Stimulated activated CD8-positive, alpha-beta memory T cell treated with anti-CD3 and anti-CD28 coated beads, Interleukin-4, amount 100 ng/mL, for 1 hour (primary cell): ENCODE results near the gene EBF4.
A peak's percentile ranks its signal among the peaks of the same experiment; 100 is the strongest.

ENCODE experiments used
- DNase-seq, 2 donors: peaks; one replicate each; pipeline ENCODE4 v3.0.0-alpha.2; 2020; ENCODE audit warnings: low read depth in 2 of 2, low spot score in 1 of 2

Gene EBF4

GRCh38 chr20:2741881-2742280 is 49.3 kb downstream of the EBF4 start:
- DNase-seq = no peak

DNA sequence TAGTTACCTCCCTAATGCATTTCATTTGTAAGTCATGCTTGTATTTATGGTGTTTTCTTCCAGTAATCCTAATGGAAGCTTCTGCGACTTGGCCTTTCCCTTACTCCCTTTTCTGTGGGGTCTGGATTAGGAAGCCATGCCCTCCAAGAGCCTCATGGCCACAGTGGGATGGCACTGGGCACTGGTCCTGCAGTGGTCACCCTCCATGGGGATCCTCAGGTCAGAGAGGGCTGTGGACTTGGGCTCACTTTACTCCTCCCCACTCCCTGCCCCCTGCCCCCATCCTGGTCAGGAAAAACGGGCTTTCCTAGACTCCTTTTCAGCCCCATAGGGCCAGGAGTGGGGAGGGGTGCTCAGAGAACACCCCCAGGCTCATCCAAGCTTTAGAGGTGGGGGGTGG is 49.9 kb downstream of the EBF4 start:
- DNase-seq = no peak

DNA sequence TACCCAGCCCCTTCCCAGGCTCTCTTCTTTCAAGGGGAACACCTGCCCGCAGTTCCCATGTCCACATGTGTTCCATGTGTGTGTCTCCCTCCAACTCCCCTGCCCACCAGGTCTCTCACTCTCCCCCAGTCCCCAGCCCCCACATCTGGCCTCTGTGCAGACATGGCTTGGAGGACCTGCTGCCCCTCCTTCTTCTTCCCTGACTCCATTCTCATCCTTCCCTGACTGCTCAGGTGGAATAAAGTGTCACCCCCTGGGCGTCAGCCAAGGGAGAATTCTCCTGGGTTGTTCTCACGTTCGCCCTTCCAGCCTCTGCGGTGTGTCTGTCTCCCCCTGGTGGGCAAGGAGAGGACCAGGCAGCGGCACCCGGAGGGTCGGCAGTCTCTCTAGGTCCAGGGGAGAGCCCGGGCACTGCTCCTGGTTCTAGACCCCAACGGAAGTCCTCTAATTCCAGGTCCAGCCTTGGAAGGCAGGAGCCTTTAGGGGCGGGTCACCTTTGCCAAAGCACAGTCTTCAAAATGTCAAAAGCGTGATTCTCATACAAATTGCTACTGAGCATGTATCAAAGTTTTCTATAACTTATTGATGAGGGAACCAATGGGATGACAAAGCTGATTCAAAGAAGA is 50.5 kb downstream of the EBF4 start:
- DNase-seq = peak in 1 of 2 donors; percentile 55

DNA sequence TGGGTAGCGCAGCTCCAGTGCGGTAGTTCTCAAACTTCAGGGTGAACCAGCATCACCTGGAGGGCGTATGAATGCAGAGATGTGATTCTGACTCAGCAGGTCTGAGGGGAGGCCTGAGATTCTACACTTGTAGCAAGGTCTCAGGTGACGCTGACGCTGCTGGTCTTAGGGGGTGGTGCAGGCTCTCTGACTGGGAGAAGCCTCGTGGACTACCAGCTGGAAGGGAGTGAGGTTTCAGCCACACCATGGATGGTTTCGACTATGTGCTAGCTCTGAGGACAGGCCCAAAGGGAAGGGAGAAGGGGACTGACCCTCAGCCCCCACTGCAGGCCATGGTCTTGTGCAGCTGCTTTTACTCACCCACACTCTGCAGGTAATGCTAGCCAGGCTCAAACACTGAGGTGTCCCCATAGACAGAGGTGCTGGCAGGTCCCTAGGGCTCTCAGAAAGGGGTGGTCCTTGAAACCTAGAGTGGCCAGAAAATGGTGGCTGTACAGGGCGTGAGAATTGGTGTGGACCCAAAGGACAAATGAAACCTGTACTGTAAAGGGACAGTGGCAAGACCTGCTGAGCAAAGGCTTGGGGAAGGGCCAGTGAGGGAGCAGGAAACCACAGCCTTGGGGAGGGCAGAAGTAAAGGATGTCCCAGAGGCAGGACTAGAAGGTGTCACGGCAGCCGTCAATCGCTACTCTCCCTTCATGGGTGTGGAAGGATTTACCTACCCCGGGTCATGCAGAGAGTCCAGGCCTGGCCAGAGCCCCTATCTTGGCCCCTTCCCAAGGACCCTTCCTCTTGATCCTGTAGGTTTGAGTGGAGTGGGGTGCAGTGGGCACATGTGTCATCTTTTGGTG is 52.7 kb downstream of the EBF4 start:
- no peak for DNase-seq

GRCh38 chr20:2745936-2746635 is 53.5 kb downstream of the EBF4 start:
- DNase-seq = no peak

DNA sequence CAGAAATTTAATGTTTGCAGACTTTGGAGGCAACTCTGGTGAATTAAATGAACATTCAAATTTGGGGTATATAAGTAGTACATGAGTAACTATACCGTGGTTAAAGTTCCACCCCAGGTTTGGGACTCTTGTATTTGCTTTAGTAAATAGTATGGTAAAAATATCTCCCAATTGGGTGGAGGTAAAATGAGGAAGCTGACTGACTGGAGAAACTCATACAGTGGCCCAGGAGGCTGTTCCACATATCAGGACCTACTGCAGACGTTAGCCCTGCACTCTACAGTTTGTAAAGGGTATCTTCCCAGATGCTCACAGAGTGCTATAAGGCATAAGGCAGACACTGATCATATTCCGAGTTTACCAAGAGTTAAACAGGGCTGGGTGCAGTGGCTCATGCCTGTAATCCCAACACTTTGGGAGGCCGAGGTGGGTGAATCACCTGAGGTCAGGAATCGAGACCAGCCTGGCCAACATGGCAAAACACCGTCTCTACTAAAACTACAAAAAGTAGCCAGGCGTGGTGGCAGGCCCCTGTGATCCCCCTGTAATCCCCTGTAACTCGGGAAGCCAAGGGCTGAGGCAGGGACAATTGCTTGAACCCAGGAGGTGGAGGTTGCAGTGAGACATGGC is 54.2 kb downstream of the EBF4 start:
- no peak for DNase-seq

DNA sequence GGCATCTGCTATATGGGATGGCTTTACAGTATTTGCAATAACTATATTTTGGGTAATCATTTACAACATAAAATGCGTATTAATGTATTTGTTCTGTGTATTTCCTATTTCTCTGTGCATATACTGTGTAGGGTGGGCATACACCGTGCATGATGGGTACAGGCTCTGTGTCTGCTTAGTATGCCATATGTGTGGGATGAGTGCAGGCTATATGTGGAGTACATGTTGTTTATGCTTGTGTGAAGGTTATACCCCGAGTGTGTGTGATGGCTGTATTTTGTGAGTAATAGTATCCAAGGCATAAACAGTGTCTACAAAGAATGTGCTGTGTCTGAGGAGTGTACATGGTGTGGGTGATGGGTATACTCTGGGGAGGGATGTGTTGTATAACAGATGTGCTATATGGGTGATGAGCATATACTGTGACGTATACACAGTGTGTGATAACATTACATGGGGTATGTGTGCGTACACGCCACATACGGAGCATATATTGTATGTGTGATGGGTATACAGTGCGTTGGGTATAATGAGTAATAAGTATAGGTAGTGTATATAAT is 55.2 kb downstream of the EBF4 start:
- no peak for DNase-seq

- DNase-seq = no peak
Measured at GRCh38 chr20:2748551-2749342, 56.2 kb downstream of the EBF4 start.

GRCh38 chr20:2749343-2749950 is 56.9 kb downstream of the EBF4 start:
- DNase-seq = no peak

GRCh38 chr20:2749951-2750490 is 57.4 kb downstream of the EBF4 start:
- DNase-seq = no peak

GRCh38 chr20:2750491-2751251 is 58.1 kb downstream of the EBF4 start:
- no peak for DNase-seq

GRCh38 chr20:2751347-2751877 is 58.8 kb downstream of the EBF4 start:
- DNase-seq = no peak

- no peak for DNase-seq
Measured at GRCh38 chr20:2751878-2752566, 59.4 kb downstream of the EBF4 start.

DNA sequence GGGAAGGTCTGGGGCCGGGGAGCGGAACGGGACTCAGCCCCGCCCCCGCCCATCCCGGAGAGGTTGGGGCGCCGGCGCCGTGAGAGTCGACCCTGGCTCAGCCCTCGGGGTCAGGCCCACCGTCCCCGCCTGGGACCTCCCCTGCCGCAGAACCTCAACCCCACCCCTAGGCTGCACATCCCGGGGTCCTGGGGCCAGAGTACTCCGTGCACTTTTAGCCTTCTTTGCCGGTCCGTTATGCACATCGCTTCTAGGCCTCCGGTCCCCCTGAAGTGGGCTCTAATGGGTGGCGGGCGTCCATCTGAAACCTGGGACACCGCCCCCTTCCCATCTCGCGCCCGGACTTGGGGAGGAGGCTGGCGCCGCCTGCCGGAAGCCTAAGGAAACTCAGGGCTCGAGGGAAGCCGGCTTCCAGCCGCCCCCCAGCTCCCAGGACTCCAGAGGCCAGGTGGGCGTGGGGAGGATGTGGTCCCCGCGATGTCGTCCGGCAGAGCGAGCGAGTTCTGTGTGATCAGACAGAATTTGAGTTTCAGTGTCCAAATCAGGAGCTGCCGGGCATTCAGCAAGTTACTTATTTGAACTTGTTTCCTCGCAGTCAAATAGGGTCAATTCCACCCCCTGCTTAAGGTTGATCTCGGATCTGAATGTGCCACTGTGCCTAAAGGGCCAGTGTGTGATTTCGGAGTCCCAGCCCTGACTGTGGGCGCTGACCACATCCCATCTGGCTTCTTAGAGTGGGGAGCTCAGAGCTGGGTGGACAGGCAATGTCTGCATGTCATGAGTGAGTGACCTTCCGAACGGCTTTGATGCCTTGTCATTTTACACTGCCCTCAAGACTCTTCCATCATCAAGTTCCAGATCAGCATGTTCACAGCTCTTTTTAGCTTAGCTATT is 60.2 kb downstream of the EBF4 start:
- DNase-seq = no peak

DNA sequence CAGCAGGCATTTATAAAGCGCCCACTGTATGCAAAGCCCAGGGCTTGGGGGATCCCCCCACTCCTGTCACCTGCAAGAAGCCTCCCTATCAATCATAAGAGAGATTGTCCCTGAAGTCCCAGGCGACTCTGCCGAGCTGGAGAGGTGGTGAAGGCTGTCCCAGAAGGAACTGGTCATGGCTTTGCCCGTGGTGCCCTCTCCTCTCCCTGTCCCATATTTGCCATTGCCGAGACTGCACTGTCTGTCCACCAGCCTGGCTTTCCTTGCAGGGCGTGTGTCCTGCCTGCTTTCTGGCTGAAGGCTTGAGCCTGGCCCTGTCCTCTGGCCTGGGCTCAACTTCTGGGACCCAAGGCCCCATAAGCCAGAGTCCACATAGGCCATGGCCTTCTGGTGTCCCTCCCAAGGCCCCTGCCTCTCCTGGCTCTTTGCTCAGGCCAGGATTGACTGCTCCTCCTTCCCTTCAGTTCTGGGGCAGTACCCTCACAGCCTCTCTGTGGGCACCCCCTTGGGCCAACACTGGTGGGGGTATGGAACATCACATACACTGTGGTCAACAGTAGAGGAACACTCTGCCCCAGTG is 61.0 kb downstream of the EBF4 start:
- no peak for DNase-seq

- DNase-seq = no peak
Measured at GRCh38 chr20:2754424-2754823, 61.8 kb downstream of the EBF4 start.
